ENCODE data around the gene VPS33B. TPM values are rescaled to one million over a fixed set of nuclear protein-coding genes. Genes with fewer than 3 reads are reported as not detected.
A peak's percentile ranks its signal among the peaks of the same experiment; 100 is the strongest.

VPS33B gene
- total RNA-seq, 1 donor from 2014 or later = 10.5 TPM

DNA sequence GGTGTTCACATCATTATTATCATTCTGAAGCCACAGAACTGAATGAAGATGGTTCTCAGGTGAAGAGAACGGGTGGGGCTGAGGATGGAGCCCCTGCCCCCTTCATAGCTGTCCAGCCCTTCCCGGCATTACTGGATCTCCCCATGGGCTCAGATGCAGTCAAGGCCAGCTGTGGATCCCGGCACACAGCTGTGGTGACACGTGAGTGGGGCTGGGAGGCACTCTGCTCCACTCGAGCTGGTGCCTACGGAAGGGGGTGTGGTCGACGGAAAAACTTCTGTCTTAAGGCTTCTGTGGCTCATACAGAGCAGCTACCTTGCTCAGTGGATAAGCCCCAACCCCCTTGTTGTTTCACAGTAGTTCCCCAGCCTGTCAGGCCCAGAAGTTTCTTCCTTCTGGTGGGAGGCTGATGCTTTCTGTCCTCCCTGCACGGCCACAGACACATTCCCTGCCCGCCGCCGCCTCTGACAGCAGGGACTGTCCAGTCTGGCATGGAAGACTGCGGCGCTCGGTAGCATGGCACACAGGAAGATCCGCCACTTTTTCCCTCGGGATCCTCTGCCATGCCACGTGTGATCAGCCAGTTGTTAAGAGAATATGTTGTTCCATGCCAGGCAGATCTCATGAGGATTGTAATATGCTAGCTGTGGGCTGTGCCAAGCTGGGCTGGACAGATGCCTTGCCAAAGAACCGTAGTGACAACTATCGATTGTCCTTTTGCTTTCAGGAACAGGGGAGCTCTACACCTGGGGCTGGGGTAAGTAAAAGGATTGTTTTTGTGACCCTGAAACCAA is 61.9 kb downstream of the VPS33B start:
- Histone ChIP-seq H3K4me3 (ENCODE audit: low read depth, low read length) (no peak overlapping the region), H3K36me3 (ENCODE audit: control insufficient read depth, insufficient read depth, low read length) (peaks cover 7% of the 10 kb centered on the region), H3K27me3 (ENCODE audit: control insufficient read depth, insufficient read depth, low read length) (no peaks in the 10 kb centered on the region)
- FAIRE-seq = no peak
- TF ChIP-seq, protein P1, sequence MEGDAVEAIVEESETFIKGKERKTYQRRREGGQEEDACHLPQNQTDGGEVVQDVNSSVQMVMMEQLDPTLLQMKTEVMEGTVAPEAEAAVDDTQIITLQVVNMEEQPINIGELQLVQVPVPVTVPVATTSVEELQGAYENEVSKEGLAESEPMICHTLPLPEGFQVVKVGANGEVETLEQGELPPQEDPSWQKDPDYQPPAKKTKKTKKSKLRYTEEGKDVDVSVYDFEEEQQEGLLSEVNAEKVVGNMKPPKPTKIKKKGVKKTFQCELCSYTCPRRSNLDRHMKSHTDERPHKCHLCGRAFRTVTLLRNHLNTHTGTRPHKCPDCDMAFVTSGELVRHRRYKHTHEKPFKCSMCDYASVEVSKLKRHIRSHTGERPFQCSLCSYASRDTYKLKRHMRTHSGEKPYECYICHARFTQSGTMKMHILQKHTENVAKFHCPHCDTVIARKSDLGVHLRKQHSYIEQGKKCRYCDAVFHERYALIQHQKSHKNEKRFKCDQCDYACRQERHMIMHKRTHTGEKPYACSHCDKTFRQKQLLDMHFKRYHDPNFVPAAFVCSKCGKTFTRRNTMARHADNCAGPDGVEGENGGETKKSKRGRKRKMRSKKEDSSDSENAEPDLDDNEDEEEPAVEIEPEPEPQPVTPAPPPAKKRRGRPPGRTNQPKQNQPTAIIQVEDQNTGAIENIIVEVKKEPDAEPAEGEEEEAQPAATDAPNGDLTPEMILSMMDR (IDR thresholded peaks at IDR 0.05; ENCODE audit: insufficient read depth, low read length, severe bottlenecking) = no peak
- no peak for DNase-seq (ENCODE audit: low read depth)

DNA sequence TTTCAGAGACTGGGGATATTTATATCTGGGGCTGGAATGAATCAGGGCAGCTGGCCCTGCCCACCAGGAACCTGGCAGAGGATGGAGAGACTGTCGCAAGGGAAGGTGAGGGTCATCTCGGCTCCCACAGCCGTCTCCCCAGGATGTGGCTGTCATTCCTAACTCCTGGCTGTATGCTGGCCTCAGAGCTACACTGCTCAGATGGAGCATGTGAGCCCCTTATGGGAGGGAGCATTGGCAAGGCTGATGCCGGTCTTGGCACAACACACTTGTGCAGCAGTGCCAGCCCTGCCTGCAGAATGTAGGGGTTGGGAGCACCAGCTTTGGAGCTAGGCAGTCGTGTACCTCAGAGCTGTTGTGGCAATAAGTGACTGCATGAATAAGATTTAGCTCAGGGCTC is 62.5 kb downstream of the VPS33B start:
- Histone ChIP-seq H3K27me3 (ENCODE audit: control insufficient read depth, insufficient read depth, low read length) (no peaks in the 10 kb centered on the region), H3K36me3 (ENCODE audit: control insufficient read depth, insufficient read depth, low read length) (peaks cover 7% of the 10 kb centered on the region), H3K4me3 (ENCODE audit: low read depth, low read length) (no peak overlapping the region)
- TF ChIP-seq, protein P1 (IDR thresholded peaks at IDR 0.05; ENCODE audit: insufficient read depth, low read length, severe bottlenecking) = no peak
- FAIRE-seq (no peak), DNase-seq (ENCODE audit: low read depth) (no peak)

DNA sequence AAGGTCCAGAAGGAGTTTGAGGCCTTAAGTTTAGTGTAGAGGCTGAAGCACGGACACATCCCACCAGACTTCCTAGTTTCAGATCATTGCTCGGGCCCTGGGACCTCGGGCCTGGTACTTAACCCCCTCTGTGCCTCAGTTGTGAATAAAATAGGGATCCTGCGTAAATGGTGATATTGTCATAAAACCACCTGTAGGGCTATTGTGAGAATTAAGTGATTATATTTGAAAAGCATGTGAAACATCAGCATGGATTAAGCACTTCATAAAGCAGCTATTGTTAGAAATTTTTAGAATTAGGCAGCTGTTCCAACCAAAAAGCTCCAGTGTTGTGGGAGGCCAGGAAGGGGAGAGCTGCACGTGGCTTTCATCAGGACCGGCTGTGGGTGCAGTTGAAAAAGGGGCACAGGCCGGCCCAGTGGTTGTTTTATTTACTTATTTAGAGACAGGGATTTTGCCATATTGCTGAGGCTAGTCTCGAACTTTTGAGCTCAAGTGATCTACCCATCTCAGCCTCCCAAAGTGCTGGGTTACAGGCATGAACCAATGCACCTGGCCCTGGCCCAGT is 63.3 kb downstream of the VPS33B start:
- TF ChIP-seq, protein P1 (IDR thresholded peaks at IDR 0.05; ENCODE audit: insufficient read depth, low read length, severe bottlenecking) = no peak
- DNase-seq (ENCODE audit: low read depth) (no peak), FAIRE-seq (no peak)
- no peak overlapping the region for H3K4me3 ChIP-seq (ENCODE audit: low read depth, low read length)
- H3K36me3 ChIP-seq (ENCODE audit: control insufficient read depth, insufficient read depth, low read length) = peaks cover 7% of the 10 kb centered on the region
- no peaks in the 10 kb centered on the region for H3K27me3 ChIP-seq (ENCODE audit: control insufficient read depth, insufficient read depth, low read length)

DNA sequence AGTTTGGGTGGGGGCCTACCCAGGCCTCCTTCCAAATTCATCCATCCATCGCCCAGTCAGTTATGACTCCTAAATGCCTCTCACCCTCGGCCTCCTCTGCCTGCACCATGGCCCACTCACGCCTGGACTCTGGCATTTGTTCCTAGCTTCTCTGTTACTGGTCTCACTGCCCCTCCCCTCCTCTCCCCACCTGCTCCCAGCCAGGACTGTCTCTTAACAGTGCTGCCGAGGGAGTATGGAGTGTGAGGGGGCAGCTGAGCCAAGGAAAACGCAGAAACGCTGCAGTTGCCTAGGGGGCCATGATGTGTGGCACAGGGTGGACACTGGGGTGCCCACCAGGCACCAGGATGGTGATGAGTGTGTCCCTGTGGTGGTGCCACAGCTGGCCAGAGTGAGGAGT is 64.6 kb downstream of the VPS33B start:
- TF ChIP-seq, protein P1 (IDR thresholded peaks at IDR 0.05; ENCODE audit: insufficient read depth, low read length, severe bottlenecking) = no peak
- DNase-seq (ENCODE audit: low read depth) = no peak
- H3K36me3 ChIP-seq (ENCODE audit: control insufficient read depth, insufficient read depth, low read length) = peaks cover 11% of the 10 kb centered on the region
- no peaks in the 10 kb centered on the region for H3K27me3 ChIP-seq (ENCODE audit: control insufficient read depth, insufficient read depth, low read length)
- no peak for FAIRE-seq
- H3K4me3 ChIP-seq (ENCODE audit: low read depth, low read length) = no peak overlapping the region

DNA sequence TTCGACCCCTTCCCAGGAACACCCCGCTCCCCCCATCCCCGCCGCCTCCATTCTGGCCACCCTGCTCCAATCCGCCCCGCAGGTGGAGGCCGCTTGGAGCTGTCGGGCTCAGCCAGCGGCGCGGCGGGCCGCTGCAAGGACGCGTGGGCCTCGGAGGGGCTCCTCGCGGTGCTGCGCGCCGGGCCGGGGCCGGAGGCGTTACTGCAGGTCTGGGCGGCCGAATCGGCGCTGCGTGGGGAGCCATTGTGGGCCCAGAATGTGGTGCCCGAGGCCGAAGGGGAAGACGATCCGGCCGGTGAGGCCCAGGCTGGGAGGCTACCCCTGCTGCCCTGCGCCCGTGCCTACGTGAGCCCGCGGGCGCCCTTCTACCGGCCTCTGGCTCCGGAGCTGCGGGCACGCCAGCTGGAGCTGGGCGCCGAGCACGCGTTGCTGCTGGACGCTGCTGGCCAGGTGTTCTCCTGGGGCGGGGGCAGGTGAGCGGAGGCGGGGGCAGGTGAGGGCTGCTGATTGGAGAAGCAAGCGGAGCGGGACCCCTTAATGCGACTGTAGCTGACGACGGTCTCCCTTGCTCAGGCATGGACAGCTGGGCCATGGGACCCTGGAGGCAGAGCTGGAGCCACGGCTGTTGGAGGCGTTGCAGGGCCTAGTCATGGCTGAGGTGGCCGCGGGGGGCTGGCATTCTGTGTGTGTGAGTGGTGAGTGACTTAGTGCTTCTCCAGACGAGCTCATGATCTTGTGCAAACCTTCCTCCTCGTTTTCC is 65.2 kb downstream of the VPS33B start:
- peak; percentile 7 for FAIRE-seq
- peak overlapping the region; percentile 64 for H3K4me3 ChIP-seq (ENCODE audit: low read depth, low read length)

More for the DNA sequence above, 65.2 kb downstream of the VPS33B start:
- TF ChIP-seq, protein P1 (IDR thresholded peaks at IDR 0.05; ENCODE audit: insufficient read depth, low read length, severe bottlenecking) = no peak
- Histone ChIP-seq H3K36me3 (ENCODE audit: control insufficient read depth, insufficient read depth, low read length) (peaks cover 13% of the 10 kb centered on the region), H3K27me3 (ENCODE audit: control insufficient read depth, insufficient read depth, low read length) (no peaks in the 10 kb centered on the region)
- no peak for DNase-seq (ENCODE audit: low read depth)
